GM18502 (cell line): ENCODE data around the gene ROMO1.
"Not testable (repeated sequence)": the region's sequence is repeated elsewhere in the genome, so short reads cannot be mapped to it uniquely, and the experiment has no call there.

Experiments
- ATAC-seq: cut with Tn5 transposase; IDR thresholded peaks from one replicate; pipeline ENCODE4 v1.9.1; 2021; ENCODE audit warnings: mild to moderate bottlenecking; ENCODE audit not compliant: unreplicated experiment, poor library complexity

The ROMO1 gene

DNA sequence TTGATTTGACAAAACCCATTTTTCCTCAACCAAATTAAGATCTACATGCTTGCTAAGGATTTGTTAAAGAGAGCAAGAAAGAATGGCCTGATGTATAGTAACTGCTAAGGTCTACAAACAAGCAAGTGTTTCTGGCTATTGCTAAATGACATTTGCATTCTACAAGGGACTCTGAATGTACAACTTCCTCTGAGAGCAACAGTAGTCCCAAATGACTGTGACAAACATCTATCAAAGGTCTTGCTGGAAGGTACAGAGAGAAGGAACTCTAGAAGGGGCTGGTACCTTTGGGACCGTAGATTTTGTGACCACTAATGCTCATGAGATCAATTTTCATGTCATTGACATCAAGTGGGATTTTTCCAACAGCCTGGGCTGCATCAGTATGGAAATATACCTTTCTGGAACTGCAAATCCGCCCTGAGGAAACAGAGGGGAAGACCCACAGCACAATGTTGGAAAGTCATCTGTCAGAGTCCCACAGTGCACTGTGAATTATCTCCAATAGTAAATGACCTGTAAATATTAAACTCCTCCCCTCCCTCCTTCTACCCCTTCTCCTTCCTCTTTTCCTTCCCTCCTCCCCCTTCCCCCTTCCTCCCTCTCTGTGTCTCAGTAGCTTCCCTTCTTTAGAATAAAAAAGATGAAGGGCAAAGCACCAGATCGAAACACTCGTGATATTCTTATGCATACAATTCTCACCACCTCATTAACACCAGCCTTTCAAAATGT is 18.6 kb upstream of the ROMO1 start:
- ATAC-seq = no peak

DNA sequence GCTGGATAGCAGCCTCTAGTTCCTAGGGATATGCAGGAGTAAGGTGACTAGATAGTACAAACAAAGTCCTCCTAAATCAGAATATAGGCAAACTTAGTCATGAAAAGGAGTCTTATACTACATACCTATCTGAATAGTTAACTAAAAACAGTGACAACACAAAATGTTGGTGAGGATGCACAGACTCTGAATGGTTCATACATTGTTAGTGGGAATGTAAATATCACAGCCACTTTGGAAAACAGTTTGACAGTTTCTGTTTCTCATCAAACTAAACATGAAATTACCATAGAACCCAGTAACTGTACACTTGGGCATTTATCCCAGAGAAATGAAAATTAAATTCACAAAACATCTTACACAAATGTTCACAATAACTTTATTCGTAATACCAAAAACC is 17.2 kb upstream of the ROMO1 start:
- ATAC-seq = no peak

DNA sequence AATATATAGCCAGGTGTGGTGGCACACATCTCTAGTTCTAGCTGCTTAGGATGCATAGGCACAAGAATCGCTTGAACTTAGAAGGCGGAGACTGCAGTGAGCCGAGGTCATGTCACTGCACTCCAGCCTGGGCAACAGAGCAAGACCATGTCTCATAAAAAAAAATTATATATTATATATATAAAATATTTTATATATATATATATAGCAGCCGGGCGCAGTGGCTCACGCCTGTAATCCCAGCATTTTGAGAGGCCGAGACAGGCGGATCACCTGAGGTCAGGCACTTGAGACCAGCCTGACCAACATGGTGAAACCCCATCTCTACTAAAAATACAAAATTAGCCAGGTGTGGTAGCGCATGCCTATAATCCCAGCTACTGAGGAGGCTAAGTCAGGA is 13.8 kb upstream of the ROMO1 start:
- not testable (repeated sequence) for ATAC-seq

DNA sequence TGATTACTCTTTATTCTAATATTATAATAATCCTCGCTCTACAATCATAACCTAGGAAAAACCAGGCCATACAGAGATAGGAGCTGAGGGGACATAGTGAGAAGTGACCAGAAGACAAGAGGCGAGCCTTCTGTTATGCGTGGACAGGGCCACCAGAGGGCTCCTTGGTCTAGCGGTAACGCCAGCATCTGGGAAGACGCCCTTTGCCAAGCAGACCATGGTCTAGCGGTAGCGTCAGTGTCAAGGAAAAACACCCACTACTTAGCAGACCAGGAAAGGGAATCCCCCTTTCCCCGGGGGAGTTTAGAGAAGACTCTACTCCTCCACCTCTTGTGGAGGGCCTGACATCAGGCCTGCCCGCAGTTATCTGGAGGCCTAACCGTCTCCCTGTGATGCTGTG is 12.3 kb upstream of the ROMO1 start:
- not testable (repeated sequence) for ATAC-seq

DNA sequence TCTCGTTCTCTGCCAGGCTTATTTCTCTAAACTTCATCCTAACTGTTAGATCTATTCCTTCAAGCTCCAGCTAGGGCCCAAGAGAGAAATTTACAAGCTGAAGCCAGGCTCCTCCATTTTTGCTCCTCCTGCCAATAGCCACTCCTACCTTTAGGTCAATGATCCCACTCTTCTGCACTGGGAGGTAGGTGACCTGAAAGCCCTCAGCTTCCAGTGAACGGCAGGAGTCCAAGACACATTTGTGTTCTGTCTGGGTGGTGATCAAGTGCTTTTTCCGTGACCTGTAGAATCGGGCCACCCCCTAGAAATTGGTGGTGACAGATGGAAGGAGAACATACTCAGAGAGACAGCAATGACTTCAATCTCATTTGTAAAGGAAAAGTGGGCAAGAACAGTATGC is 8.9 kb upstream of the ROMO1 start:
- ATAC-seq = no peak

DNA sequence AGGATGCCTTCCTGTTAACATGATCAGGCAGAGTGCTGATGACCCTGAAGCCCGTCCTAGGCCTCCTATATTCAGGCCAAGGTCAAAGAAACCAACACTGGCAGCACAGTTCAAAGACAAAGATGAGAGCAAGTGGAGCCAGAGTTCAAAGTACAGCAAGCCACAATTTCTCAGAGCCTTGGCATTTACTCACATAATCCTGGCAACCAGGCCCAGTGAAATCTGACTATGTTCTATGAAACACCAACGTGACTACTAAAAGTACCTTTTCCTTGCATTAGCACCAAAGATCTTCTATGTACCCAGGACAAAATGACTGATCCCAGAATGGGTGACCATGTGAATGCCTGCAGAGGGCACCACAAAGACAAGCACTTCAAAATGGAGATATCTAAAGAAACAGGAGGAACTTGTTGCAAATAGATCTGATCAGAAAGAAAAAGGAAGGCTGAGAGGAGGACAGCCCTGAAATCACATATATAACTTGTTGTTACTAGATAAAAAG is 3.9 kb upstream of the ROMO1 start:
- no peak for ATAC-seq

DNA sequence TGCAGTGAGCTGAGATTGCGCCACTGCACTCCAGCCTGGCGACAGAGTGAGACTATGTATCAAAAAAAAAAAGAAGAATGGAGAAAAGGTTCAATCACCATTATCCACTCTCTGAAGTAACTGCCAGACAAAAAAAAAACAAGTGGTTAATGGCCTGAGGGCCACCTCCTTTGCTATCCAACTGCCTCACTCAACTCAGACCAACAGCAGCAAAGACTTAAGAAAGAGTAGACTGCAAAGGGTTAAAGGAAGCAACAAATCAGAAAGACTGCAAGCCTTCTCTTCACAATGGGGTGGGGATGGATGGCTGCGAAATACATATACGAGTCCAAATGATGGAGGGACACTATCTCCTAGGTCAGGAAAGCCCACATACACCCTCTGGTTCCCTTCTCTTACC is 3.2 kb upstream of the ROMO1 start:
- no peak for ATAC-seq

DNA sequence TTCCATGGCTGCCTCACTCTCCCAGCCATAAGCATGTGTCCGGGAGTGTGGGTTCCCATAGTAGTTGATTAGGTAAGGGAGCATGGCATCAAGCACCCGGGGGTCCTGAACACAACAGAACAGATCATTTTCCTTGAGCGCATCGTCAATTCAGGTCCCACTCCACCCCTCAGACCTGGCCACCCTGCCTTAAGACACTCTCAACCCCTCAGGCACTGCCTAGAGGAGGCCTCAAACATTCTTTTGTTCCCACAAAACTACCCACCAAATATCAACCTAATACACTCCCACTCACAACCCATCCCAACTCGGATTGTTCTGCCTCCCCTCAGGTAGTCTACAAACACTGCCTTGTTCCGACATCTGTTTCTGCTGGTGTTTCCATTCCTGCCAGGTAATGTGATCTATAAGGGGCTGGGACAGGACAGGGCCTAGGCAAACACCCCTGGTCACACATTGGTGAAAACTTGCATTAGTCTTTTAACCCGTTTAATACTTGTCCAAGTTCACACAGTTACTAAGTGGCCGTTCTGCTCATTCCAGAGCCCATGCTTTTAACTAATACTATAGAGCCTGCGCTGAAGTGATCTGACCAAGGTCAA is 1.4 kb upstream of the ROMO1 start:
- ATAC-seq = no peak

DNA sequence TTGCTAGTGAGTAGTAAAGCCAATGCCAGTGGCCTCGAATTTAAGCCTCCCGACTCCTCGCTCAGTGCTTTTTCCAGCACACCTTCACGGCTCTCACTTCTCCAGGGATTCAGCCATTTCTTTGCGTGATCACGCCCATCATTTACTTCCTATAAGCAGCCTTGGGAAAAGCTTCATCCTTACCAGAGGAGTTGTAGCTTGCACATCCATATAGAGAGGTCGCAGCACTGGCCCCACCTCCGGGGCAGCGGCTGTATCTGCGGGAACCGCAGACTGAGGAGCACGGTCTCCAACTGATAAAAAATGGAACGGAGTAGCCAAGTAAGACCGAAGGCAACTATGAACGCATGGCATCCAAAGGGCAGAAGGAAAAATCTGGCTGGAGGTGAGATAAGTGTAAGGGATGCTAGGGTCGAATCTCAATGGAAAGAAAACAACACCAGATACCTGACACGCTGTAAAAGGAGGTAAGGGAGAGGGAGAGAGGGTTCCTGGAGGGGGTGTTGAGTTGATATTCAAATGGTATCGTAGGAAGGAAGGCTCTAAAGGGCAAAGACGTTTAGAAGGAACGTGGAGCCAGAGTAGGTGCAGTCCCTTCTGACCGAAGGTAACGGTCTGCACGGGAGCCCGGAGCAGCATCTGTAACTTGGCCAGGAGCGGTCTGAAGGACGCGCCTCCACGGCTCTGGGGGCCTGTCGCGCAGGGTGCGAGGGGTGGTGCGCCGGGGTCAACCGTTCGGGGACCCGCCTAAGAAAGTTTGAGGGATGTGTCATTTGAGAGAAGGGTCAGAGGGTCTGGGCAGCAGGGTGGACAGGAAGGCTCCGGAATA is 693 bp upstream of the ROMO1 start:
- ATAC-seq = peak; percentile 28

DNA sequence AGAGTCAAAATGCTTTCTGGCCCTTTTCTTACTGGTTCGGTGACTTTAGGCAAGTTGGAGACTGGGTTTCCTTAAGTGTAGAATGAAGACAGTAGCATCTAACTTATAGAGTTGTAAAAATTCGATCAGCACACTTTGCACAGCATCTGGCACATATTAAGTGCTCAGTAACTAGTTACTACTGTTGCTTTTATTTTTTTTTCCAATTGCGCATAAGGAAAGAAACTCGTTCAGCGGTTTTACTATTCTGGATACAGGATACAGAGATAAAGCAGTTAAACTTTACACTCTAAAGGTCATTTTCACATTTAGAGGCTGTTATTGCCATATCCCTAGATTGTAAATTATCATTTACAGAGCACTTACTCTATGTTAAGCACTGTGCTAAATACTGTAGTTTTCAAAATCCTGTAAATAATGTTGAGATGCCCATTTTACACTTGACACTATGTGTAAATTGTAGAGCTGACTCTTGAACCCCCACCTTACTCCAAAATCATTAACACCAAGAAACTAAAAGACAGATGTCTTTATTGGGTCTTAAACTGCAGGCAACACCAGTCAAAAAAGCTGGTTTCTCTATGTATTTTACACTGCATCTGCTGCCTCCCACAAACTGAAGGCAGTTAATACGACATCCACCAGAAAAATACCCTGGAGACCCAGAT is 886 bp downstream of the ROMO1 start:
- no peak for ATAC-seq

DNA sequence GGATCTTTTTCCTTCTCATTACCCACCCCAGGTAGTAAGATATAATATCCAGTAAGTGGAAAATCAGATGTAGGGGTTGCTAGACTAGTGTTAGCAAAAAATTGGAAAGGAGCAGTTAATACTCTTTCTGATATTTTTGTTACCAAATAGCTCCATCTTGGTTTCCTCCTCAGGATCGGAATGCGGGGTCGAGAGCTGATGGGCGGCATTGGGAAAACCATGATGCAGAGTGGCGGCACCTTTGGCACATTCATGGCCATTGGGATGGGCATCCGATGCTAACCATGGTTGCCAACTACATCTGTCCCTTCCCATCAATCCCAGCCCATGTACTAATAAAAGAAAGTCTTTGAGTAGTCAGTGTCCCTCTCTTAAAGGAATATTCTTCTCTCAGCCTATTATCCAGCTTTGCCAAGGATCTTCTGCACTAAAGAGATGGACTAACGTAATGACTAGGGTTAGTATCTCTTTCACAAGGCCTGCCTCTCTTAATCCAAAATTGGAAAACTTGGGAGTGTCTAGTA is 1.5 kb downstream of the ROMO1 start:
- no peak for ATAC-seq

DNA sequence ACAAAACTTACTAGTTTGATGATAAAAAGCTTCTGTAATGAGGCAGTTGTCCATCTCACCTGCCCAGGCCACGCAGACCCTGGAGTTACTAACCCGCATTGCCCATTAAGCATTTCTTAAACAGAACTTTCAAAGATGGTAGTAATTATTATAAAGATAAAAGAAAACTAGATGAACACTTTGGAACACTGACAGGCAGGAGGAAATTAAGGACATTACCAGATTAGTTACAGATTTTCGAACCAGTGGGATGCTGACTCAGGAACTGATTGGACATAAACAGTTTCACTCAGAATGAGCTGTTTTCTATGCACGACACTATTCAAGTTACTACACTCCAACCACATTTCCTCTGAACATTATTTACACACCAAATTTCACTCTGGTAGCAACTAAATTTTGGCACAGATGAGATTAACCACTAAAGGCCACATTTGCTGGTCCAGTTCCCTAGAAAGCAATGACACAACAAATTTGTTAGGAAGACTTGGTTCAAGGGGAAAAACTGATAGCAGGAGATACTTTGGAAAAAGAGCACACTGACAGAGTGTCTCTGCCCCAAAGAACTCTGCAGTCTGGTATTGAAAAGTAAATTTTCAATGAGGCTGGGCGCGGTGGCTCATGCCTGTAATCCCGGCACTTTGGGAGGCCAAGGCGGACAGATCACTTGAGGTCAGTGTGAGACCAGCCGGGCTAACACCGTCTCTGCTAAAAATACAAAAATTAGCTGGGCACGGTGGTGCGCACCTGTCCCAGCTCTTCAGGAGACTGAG is 3.0 kb downstream of the ROMO1 start:
- no peak for ATAC-seq

DNA sequence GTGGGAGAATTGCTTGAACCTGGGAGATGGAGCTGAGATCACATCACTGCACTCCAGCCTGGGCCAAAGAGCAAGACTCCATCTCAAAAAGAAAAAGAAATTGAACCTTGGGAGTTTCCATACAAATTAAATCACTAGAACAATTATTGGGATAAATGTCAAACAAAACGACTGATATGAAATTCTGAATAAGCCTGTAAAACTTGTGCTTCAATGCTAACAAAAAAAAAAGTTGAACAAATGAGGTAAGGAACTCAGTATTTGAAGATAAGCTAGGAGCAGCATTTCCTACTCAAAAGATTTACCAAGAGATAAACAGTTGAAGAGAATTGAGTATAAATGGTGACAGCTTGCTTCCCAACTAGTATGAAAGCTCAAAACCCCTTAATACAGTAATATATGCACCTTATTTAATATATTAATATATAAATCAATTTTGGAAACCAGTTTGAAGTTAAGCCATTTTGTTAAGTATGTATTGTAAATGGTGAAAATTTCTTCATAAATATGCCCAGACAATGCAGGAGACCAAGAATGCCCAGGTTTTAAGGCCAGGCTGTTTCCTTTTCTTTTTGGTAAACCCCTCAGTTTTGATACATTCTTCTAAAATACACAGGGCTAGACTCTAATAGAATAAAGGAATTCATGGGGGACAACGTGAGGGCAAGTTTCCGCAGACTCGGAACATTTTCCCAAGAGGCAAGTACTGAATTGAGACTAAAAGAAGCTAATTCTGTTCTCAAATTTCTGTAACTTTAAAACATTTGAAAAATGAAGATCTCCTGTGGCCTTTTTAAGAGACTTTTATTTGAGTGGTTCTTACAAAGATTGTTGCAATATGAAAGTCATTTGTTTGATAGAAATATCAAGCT is 3.9 kb downstream of the ROMO1 start:
- ATAC-seq = no peak

DNA sequence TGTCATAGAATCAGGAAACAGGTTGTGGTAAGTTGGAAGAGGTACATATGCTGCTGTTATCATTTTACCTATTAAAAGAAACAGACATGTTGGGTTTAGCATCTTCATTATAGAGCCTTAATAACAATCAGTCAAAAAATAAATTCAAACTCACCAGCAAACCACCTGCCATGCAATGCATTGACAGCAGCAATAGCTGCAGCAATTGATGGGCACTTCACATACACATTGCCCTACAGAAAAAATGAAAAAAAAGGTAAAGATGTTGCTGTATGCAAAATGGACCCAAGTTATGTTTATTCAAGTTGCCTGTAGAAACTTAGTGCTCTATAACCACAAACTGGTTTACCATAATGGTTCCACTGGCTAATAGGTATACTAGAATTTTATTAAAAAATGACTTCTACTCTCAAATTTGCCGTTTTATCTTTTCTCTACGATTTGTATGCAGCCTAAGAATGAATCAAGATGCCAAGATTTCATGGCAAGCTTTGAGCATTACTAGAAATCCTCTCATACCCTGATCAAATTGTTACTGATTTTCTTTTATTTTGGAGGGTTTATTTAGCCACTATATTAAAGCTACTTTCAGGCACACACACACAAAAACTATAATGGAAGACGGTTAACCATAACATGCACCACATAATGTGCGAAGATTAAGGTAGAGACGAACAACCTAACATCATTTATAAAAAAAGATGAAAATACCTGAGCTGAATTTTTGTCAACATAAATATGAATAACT is 5.5 kb downstream of the ROMO1 start:
- ATAC-seq = no peak

DNA sequence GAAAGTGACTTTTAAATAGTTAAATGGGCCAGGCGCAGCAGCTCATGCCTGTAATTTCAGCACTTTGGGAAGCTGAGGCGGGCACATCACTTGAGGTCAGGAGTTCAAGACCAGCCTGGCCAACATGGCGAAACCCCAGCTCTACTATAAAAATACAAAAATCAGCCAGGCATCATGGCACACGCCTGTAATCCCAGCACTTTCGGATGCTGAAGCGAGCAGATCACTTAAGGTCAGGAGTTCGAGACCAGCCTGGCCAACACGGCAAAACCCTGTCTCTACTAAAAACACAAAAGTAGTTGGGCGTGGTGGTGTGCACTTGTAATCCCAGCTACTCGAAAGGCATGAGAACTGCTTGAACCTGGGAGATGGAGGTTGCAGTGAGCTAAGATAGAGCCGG is 6.7 kb downstream of the ROMO1 start:
- not testable (repeated sequence) for ATAC-seq

DNA sequence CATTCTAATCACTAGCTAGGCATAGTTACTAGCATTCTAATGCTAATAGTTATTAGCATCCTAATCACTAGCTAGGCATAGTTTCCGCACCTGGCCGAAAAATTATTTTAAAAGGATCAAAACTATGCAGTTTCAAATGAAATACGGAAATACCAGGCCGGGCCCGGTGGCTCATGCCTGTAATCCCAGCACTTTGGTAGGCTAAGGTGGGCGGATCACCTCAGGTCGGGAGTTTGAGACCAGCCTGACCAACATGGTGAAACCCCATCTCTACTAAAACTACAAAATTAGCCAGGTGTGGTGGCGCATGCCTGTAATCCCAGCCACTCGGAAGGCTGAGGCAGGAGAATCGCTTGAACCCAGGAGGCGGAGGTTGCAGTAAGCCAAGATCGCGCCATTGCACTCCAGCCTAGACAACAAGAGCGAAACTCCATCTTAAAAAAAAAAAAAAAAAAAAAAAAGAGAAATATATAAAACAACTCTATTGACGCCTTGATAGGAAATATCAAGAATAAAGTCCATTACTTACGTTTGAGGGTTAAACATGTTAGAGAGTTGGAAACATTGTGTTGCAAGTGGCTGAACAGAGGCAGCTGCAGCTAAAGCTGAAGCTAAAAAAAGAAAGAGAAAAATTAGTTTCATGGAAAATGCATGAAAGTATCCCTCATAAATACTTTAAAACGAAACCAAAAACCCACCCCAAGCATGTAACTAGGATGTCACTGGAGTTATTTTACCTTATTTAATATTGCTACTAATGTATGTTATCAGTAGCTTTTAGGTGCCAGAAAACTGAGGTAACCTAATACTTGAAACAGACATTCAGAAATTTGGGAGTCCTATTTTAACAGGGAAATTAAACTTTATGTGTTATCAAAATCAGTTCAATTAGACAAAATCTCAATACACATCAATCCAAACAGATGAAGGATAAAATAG is 7.7 kb downstream of the ROMO1 start:
- not testable (repeated sequence) for ATAC-seq

DNA sequence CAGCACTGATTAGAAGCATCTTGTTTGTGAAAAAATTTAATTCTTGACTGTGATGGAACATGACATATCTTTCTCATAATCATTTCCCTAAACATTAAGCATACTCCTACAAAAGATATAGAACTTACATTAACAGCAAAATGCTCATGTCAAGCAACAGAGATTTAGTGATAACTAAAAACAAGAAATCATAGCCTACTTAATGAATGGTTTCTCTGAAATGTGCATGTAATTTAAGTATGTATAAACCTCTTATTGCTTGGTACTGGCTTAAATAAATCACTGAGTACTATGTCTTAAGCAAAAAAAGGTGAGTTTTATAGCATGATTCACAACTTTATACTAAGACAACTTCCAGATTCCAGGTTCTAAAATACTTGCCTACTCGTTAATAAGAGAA is 9.3 kb downstream of the ROMO1 start:
- no peak for ATAC-seq
